HG02763 (cell line): ENCODE data around the gene NECTIN4.
"Not testable (repeated sequence)": the region's sequence is repeated elsewhere in the genome, so short reads cannot be mapped to it uniquely, and the experiment has no call there.

Experiments used
- ATAC-seq: cut with Tn5 transposase; IDR thresholded peaks from one replicate; pipeline ENCODE4 v1.9.1; 2021; ENCODE audit warnings: mild to moderate bottlenecking, moderate library complexity; ENCODE audit not compliant: unreplicated experiment

NECTIN4 gene

GRCh38 chr1:161031874-161032273, 57.5 kb downstream of the NECTIN4 start:
- ATAC-seq = no peak

DNA sequence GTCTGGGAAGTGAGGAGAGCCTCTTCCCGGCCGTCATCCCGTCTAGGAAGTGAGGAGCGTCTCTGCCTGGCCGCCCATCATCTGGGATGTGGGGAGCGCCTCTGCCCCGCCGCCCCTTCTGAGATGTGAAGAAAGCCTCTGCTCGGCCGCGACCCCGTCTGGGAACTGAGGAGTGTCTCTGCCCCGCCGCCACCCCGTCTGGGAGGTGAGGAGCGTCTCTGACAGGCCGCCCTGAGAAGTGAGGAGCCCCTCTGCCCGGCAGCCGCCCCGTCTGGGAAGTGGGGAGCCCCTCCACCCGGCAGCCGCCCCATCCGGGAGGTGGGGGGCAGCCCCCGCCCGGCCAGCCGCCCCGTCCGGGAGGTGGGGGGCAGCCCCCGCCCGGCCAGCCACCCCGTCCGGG, 59.9 kb downstream of the NECTIN4 start:
- ATAC-seq = not testable (repeated sequence)

- not testable (repeated sequence) for ATAC-seq
Observed at GRCh38 chr1:161026954-161027353, 62.4 kb downstream of the NECTIN4 start.

- ATAC-seq = not testable (repeated sequence)
Observed at GRCh38 chr1:161022432-161022831, 66.9 kb downstream of the NECTIN4 start.

DNA sequence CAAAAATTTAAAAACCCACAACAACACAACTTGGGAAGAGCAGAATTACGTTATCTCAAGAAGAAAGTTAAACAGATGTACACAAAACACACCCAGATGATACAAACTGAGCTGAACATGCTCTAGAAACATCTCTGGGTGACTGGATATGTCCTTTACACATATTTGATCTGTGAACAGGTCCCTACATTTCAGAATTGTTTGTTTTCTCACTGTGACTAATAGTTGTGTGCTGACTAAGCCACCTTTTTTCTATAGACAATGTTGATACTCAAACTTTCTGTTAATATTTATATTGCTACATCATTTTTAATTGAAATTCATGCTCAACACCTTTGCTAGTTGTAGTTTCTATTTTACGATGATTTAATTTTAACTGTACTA, 67.4 kb downstream of the NECTIN4 start:
- ATAC-seq = no peak

- ATAC-seq = peak; percentile 85
Observed at GRCh38 chr1:161021165-161021969, 68.0 kb downstream of the NECTIN4 start.
